GM12891 (cell line): Measurements from ENCODE around the gene DARS1.

ENCODE experiments used
- POLR2A ChIP-seq: IDR thresholded peaks from 2 replicates; pipeline ENCODE4 v1.6.1; 2011; ENCODE audit warnings: low read depth, low read length, control low read depth
- POLR2AphosphoS5 ChIP-seq: IDR thresholded peaks from 2 replicates; pipeline ENCODE4 v1.6.1; 2011; ENCODE audit warnings: low read depth, low read length, control low read depth

- TF ChIP-seq POLR2A (no peak), POLR2AphosphoS5 (no peak)
Observed at GRCh38 chr2:135863233-135863632, 122.2 kb downstream of the DARS1 start.
